ENCODE data around the gene KLF16.

Gene KLF16

GRCh38 chr19:1807695-1808394 lies 55.5 kb downstream of the KLF16 start:
- no peak for DNase-seq (ENCODE audit: low read depth in 2 of 2)

- no peak for DNase-seq (ENCODE audit: low read depth in 2 of 2)
Observed at GRCh38 chr19:1807030-1807694, 56.2 kb downstream of the KLF16 start.

GRCh38 chr19:1806184-1807029 lies 57.0 kb downstream of the KLF16 start:
- no peak for DNase-seq (ENCODE audit: low read depth in 2 of 2)

GRCh38 chr19:1805401-1806183 lies 57.8 kb downstream of the KLF16 start:
- DNase-seq (ENCODE audit: low read depth in 2 of 2), result no peak

- no peak for DNase-seq (ENCODE audit: low read depth in 2 of 2)
Observed at GRCh38 chr19:1804858-1805257, 58.5 kb downstream of the KLF16 start.

Measured in activated CD8-positive, alpha-beta memory T cell treated with anti-CD3 and anti-CD28 coated beads for 4 hours (primary cell).